Loucy (cell line): Measurements from ENCODE around the gene CASP7.
A peak's percentile ranks its signal among the peaks of the same experiment; 100 is the strongest.

Source experiments
- H2AFZ ChIP-seq: fragments of 200-600 bp; sonication (generic); 2 replicates; pipeline ENCODE4 v1.6.0; 2016; ENCODE audit warnings: antibody characterized with exemption, mild to moderate bottlenecking, low read length, moderate library complexity
- H3F3A ChIP-seq: fragments of 200-600 bp; 2 replicates; pipeline ENCODE4 v1.6.0; 2016; ENCODE audit warnings: antibody characterized with exemption, low read depth, mild to moderate bottlenecking
- H3K27me3 ChIP-seq: fragments of 200-600 bp; sonication (generic); 2 replicates; pipeline ENCODE4 v1.6.1; 2014; ENCODE audit warnings: low read length, mild to moderate bottlenecking; ENCODE audit not compliant: insufficient read depth, poor library complexity, severe bottlenecking
- H3K36me3 ChIP-seq: fragments of 200-600 bp; sonication (generic); 2 replicates; pipeline ENCODE4 v1.6.1; 2016; ENCODE audit warnings: low read length; ENCODE audit not compliant: insufficient read depth
- H3K4me1 ChIP-seq: fragments of 200-600 bp; sonication (generic); 2 replicates; pipeline ENCODE4 v1.5.1; 2014; ENCODE audit warnings: low read length, mild to moderate bottlenecking; ENCODE audit not compliant: insufficient read depth, poor library complexity, severe bottlenecking
- H3K4me2 ChIP-seq: fragments of 200-600 bp; sonication (generic); 2 replicates; pipeline ENCODE4 v1.6.0; 2014; ENCODE audit warnings: antibody characterized with exemption, low read length, low read depth, mild to moderate bottlenecking; ENCODE audit not compliant: poor library complexity, severe bottlenecking
- H3K4me3 ChIP-seq: fragments of 200-600 bp; sonication (generic); 2 replicates; pipeline ENCODE4 v1.5.1; 2014; ENCODE audit warnings: low read length, mild to moderate bottlenecking, mixed read lengths; ENCODE audit not compliant: poor library complexity, severe bottlenecking
- H3K79me2 ChIP-seq: fragments of 200-600 bp; sonication (generic); 2 replicates; pipeline ENCODE4 v1.6.1; 2014; ENCODE audit warnings: low read length; ENCODE audit not compliant: insufficient read depth
- H3K9ac ChIP-seq: fragments of 200-600 bp; sonication (generic); 2 replicates; pipeline ENCODE4 v1.6.0; 2014; ENCODE audit warnings: mild to moderate bottlenecking, low read depth, low read length, moderate library complexity; ENCODE audit not compliant: poor library complexity, severe bottlenecking
- H3K9me2 ChIP-seq: fragments of 200-600 bp; sonication (generic); replicated peaks from 2 replicates; pipeline ENCODE4 v1.6.1; 2016; ENCODE audit warnings: low read depth, low read length, mixed read lengths
- H3K9me3 ChIP-seq: fragments of 200-600 bp; sonication (generic); 2 replicates; pipeline ENCODE4 v1.6.1; 2014; ENCODE audit warnings: mild to moderate bottlenecking, antibody characterized with exemption, low read length, low read depth; ENCODE audit not compliant: insufficient read depth
- H4K20me1 ChIP-seq: fragments of 200-600 bp; sonication (generic); 2 replicates; pipeline ENCODE4 v1.6.0; 2014; ENCODE audit warnings: antibody characterized with exemption, low read length, mild to moderate bottlenecking; ENCODE audit not compliant: insufficient read depth, poor library complexity, severe bottlenecking
- EZH2phosphoT487 ChIP-seq: fragments of 200-600 bp; IDR thresholded peaks from 2 replicates; pipeline ENCODE4 v1.6.1; 2018; ENCODE audit warnings: antibody characterized with exemption, mild to moderate bottlenecking, moderate library complexity, borderline replicate concordance
- TF ChIP-seq, protein P1 (sequence below): fragments of 200-600 bp; sonication (generic); conservative IDR thresholded peaks from 2 replicates; pipeline ENCODE4 v1.5.1; 2014; ENCODE audit warnings: mild to moderate bottlenecking, antibody characterized with exemption, low read length

CASP7 gene

GRCh38 chr10:113708640-113709039 lies 28.9 kb downstream of the CASP7 start:
- Histone ChIP-seq H3F3A (0 out of 2 replicates have a peak, but pooled peaks cover 3% of the 10 kb centered on the region), H3K4me3 (no peak overlapping the region), H3K9me2 (no peaks in the 10 kb centered on the region), H3K4me2 (peak overlapping the region; percentile 47), H3K9ac (no peak overlapping the region), H3K4me1 (peaks cover 26% of the 10 kb centered on the region), H3K9me3 (no peaks in the 10 kb centered on the region), H4K20me1 (no peaks in the 10 kb centered on the region), H3K27me3 (no peaks in the 10 kb centered on the region), H3K79me2 (peaks cover 15% of the 10 kb centered on the region; the same call in 1 of the 2 replicates), H2AFZ (no peak overlapping the region), H3K36me3 (peaks cover 10% of the 10 kb centered on the region; the same call in 1 of the 2 replicates)
- TF ChIP-seq, protein P1, sequence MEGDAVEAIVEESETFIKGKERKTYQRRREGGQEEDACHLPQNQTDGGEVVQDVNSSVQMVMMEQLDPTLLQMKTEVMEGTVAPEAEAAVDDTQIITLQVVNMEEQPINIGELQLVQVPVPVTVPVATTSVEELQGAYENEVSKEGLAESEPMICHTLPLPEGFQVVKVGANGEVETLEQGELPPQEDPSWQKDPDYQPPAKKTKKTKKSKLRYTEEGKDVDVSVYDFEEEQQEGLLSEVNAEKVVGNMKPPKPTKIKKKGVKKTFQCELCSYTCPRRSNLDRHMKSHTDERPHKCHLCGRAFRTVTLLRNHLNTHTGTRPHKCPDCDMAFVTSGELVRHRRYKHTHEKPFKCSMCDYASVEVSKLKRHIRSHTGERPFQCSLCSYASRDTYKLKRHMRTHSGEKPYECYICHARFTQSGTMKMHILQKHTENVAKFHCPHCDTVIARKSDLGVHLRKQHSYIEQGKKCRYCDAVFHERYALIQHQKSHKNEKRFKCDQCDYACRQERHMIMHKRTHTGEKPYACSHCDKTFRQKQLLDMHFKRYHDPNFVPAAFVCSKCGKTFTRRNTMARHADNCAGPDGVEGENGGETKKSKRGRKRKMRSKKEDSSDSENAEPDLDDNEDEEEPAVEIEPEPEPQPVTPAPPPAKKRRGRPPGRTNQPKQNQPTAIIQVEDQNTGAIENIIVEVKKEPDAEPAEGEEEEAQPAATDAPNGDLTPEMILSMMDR, result no peak
- no peak for TF ChIP-seq EZH2phosphoT487

GRCh38 chr10:113709221-113709838 lies 29.6 kb downstream of the CASP7 start:
- Histone ChIP-seq H3K4me1 (peaks cover 26% of the 10 kb centered on the region), H3K36me3 (peaks cover 3% of the 10 kb centered on the region; the same call in 1 of the 2 replicates), H3F3A (0 out of 2 replicates have a peak, but pooled peaks cover 3% of the 10 kb centered on the region), H3K79me2 (peaks cover 21% of the 10 kb centered on the region; the same call in 1 of the 2 replicates), H2AFZ (no peak overlapping the region), H3K9me2 (no peaks in the 10 kb centered on the region), H4K20me1 (no peaks in the 10 kb centered on the region), H3K4me3 (no peak overlapping the region), H3K27me3 (no peaks in the 10 kb centered on the region), H3K9ac (no peak overlapping the region), H3K9me3 (no peaks in the 10 kb centered on the region), H3K4me2 (peak overlapping the region; percentile 47)
- no peak for TF ChIP-seq EZH2phosphoT487
- TF ChIP-seq, protein P1, result no peak

- Histone ChIP-seq H3K27me3 (no peaks in the 10 kb centered on the region), H2AFZ (no peak overlapping the region), H3K4me1 (peaks cover 26% of the 10 kb centered on the region), H4K20me1 (no peaks in the 10 kb centered on the region), H3K9ac (no peak overlapping the region), H3F3A (0 out of 2 replicates have a peak, but pooled peaks cover 3% of the 10 kb centered on the region), H3K4me2 (no peak overlapping the region), H3K9me3 (no peaks in the 10 kb centered on the region), H3K36me3 (peaks cover 5% of the 10 kb centered on the region; the same call in 1 of the 2 replicates), H3K9me2 (no peaks in the 10 kb centered on the region), H3K79me2 (peaks cover 25% of the 10 kb centered on the region; the same call in 1 of the 2 replicates), H3K4me3 (no peak overlapping the region)
- no peak for TF ChIP-seq EZH2phosphoT487
- TF ChIP-seq, protein P1, result no peak
Observed at GRCh38 chr10:113711142-113711541, 31.4 kb downstream of the CASP7 start.
